Breast epithelium (tissue), 4 donors: Measurements from ENCODE around the gene PARP16. TPM values are rescaled to one million over a fixed set of nuclear protein-coding genes. Genes with fewer than 3 reads are reported as not detected.

Experiments
- DNase-seq, 2 donors: peaks; one replicate each; pipeline ENCODE4 v3.0.0-alpha.2; 2019; ENCODE audit warnings: low spot score in 2 of 2
- H3K27ac ChIP-seq, 2 donors: fragments of 200-600 bp; sonication (generic) in 1 of 2; one replicate each; pipeline ENCODE4 v1.5.1; 2016 to 2019; ENCODE audit warnings: mild to moderate bottlenecking in 1 of 2
- H3K27me3 ChIP-seq, 2 donors: fragments of 200-600 bp; sonication (generic) in 1 of 2; one replicate each; pipeline versions ENCODE4 v1.5.1 to v1.6.0; 2017 to 2019; ENCODE audit warnings: control low read depth in 1 of 2, mild to moderate bottlenecking in 1 of 2
- H3K36me3 ChIP-seq: fragments of 200-600 bp; one replicate; pipeline ENCODE4 v1.5.1; 2019
- H3K4me1 ChIP-seq, 2 donors: fragments of 200-600 bp; sonication (generic); one replicate each; pipeline ENCODE4 v1.5.1; 2016 to 2019; ENCODE audit warnings: control low read depth in 1 of 2
- H3K4me3 ChIP-seq, 3 donors: fragments of 200-600 bp; sonication (generic); 1 replicate in 2 of 3; 2 replicates in 1 of 3; pipeline ENCODE4 v1.5.1; 2016 to 2019; ENCODE audit warnings: mild to moderate bottlenecking in 3 of 3, moderate library complexity in 2 of 3
- H3K9me3 ChIP-seq, 2 donors: fragments of 200-600 bp; sonication (generic) in 1 of 2; one replicate each; pipeline ENCODE4 v1.5.1; 2016 to 2019; ENCODE audit warnings: control low read depth in 1 of 2
- CTCF ChIP-seq, 3 donors: fragments of 450-650 bp; IDR thresholded peaks; one replicate each; pipeline ENCODE4 v1.5.1; 2016 to 2017; ENCODE audit warnings: antibody characterized with exemption in 3 of 3, mild to moderate bottlenecking in 3 of 3, moderate library complexity in 3 of 3
- POLR2A ChIP-seq: fragments of 450-650 bp; IDR thresholded peaks from one replicate; pipeline ENCODE4 v1.6.1; 2016; ENCODE audit warnings: antibody characterized with exemption, mild to moderate bottlenecking, moderate library complexity
- POLR2AphosphoS5 ChIP-seq, 3 donors: sonication (generic); formaldehyde crosslinking; IDR thresholded peaks; one replicate each; pipeline ENCODE4 v1.6.1; 2017; ENCODE audit warnings: antibody characterized with exemption in 3 of 3
- intact Hi-C: fragments of 100-400 bp; cut with DNase I; formaldehyde crosslinking; loops from one replicate; pipeline ENCODE4 v1.15.1; 2023; ENCODE audit warnings: low total_unique reads
- total RNA-seq, 3 donors: library from RNA; depleted of rRNA; stranded (reverse); fragments of >200 nt; gene quantifications; one replicate each; pipeline ENCODE4 v1.1.0, GENCODE V29; 2016

PARP16 gene
- total RNA-seq, 3 donors from 2014 or later: 8.5 to 14.9 (median 10.6) TPM

GRCh38 chr15:65302061-65302460 is 15.4 kb upstream of the PARP16 start:
- intact Hi-C loops: no loop called here
- no peaks in the 10 kb centered on the region for H3K4me1 ChIP-seq
- no peak overlapping the region for H3K27ac ChIP-seq
- no peak for DNase-seq
- no peak overlapping the region for H3K4me3 ChIP-seq
- no peaks in the 10 kb centered on the region for H3K36me3 ChIP-seq
- H3K9me3 ChIP-seq: no peaks in the 10 kb centered on the region
- TF ChIP-seq POLR2AphosphoS5 (IDR thresholded peaks at IDR 0.05) (no peak), POLR2A (no peak), CTCF (IDR thresholded peaks at IDR 0.05) (no peak)
- no peaks in the 10 kb centered on the region for H3K27me3 ChIP-seq

- Histone ChIP-seq H3K4me1 (no peaks in the 10 kb centered on the region), H3K27ac (no peak overlapping the region), H3K36me3 (no peaks in the 10 kb centered on the region), H3K27me3 (no peaks in the 10 kb centered on the region), H3K9me3 (no peaks in the 10 kb centered on the region), H3K4me3 (no peak overlapping the region)
- DNase-seq: no peak
- TF ChIP-seq POLR2AphosphoS5 (IDR thresholded peaks at IDR 0.05) (no peak), POLR2A (no peak), CTCF (IDR thresholded peaks at IDR 0.05) (no peak)
- intact Hi-C loops: no loop called here
These were observed 14.3 kb upstream of the PARP16 start for GRCh38 chr15:65300924-65301441.

- intact Hi-C loops: loop anchor here (10.0 kb wide), 1 partner anchor 114 kb away; the partner anchor contains the start of gene CLPX
- Histone ChIP-seq H3K27ac (no peak overlapping the region), H3K36me3 (no peaks in the 10 kb centered on the region), H3K4me3 (no peak overlapping the region), H3K4me1 (no peaks in the 10 kb centered on the region), H3K9me3 (no peaks in the 10 kb centered on the region), H3K27me3 (no peaks in the 10 kb centered on the region)
- DNase-seq: no peak
- no peak for TF ChIP-seq POLR2AphosphoS5 (IDR thresholded peaks at IDR 0.05)
These were observed 12.0 kb upstream of the PARP16 start for GRCh38 chr15:65298731-65299130.

GRCh38 chr15:65292938-65293518 is 6.3 kb upstream of the PARP16 start:
- H3K9me3 ChIP-seq: no peaks in the 10 kb centered on the region
- H3K36me3 ChIP-seq: no peaks in the 10 kb centered on the region
- no peaks in the 10 kb centered on the region for H3K27me3 ChIP-seq
- no peaks in the 10 kb centered on the region for H3K4me1 ChIP-seq
- DNase-seq: no peak
- TF ChIP-seq POLR2A: no peak
- no peak for TF ChIP-seq CTCF (IDR thresholded peaks at IDR 0.05)
- no peak for TF ChIP-seq POLR2AphosphoS5 (IDR thresholded peaks at IDR 0.05)
- no peak overlapping the region for H3K4me3 ChIP-seq
- intact Hi-C loops: loop anchor here (10.0 kb wide), 1 partner anchor 108 kb away; the partner anchor contains the start of gene CLPX
- H3K27ac ChIP-seq: no peak overlapping the region

- H3K9me3 ChIP-seq: no peaks in the 10 kb centered on the region
- no peak overlapping the region for H3K27ac ChIP-seq
- H3K36me3 ChIP-seq: no peaks in the 10 kb centered on the region
- H3K27me3 ChIP-seq: no peaks in the 10 kb centered on the region
- H3K4me1 ChIP-seq: peaks cover 0 to 7% of the 10 kb centered on the region in 2 donors
- intact Hi-C loops: loop anchor here (10.0 kb wide), 1 partner anchor 105 kb away; the partner anchor contains the start of gene CLPX
- H3K4me3 ChIP-seq: no peak overlapping the region
- TF ChIP-seq POLR2A (no peak), POLR2AphosphoS5 (IDR thresholded peaks at IDR 0.05) (no peak), CTCF (IDR thresholded peaks at IDR 0.05) (no peak)
- no peak for DNase-seq
These were observed 3.5 kb upstream of the PARP16 start for GRCh38 chr15:65290228-65290627.
